Measurements from ENCODE around the gene FAM174B.
A peak's percentile ranks its signal among the peaks of the same experiment; 100 is the strongest.

Gene FAM174B

DNA sequence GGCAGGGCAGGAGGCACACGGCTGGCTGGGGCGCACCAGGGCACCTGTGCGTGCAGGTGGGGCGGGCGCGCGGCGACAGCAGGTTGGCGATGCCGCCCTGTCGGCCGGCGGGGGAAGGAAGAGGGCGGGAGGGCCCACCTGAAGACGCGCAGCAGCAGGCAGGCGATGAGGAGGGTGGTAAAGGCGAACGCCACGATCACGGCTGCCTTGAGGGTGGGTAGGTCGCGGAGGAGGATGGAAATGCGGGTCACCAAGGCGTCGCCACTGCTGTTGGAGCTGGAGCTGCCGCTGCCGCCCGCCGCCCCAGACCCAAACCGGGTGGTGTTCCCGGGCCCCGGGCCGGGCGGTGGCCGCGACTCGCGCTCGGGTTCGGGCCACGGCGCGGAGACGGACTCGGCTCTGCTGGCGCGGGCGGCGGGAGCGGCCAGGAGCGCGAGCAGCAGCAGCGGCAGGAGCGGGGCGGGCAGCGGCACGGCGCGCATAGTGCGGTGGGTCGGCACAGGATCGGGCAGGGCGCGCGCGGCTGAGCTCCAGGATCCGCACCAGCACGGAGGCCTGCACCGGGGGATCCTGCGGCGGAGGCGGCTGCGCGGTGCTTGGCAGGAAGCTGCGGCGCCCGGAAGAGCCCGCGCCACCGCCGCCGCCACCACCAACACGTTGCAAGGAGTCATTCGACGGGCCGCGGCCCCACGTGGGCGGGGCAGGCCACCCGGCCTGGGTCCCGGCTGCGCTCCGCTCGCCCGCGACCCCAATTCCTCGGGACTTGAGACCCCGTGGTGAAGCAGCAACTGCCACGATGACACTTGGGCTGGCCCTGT lies at the start of gene FAM174B:
FAM174B (minus strand) TSS at position 598 of the 818 bp plus-strand sequence.
- DNase-seq: peak; percentile 25 to 66

DNA sequence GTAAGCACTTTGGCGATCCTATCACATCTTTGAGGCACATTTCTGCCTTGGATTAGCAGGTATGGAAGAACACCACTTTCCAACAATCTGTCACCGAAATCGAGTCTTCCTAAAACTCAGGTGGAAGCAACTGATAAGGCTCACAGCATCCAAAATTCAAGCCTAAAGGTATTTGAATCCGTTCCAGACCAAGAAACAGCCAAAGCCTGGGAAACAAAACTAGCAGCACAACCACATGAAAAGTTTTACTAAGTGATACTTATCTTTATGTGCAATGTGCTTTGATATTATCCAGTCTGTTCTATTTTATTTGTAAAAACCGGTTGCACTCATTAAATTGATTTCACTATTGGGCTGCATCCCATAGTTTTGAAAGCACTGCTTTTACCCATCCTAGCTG lies 40.5 kb upstream of the FAM174B start:
- DNase-seq: no peak

DNA sequence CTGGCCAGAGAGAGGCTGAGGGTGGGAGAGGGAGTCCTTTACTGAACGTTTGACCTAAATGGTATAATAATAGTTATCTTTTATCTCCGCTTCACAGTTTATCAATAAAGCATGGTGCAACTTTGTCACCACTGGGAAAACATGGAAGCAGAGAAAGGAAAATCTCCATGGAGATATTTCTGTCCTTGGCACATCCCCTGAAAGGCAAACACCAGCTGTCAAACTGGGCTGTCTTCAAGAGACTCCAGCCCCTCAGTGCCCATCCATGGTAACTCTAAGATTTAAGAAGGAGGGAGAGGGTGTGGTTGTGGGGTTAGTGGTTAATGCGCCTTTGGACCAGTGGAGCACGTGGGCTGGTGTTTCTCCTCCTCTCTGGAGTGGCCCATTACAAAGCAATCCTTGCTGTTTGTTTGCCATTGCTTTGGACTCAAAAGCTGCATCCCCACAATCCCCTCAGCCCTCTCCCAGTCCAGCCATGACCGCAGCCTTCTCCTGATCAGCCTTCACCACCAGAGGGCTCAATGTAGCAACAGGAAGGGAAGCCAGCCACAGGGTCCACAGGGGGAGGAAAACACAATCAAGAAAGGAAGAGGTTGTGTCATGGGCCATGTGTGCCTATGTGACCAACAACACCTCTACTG lies 38.2 kb upstream of the FAM174B start:
- DNase-seq: no peak

DNA sequence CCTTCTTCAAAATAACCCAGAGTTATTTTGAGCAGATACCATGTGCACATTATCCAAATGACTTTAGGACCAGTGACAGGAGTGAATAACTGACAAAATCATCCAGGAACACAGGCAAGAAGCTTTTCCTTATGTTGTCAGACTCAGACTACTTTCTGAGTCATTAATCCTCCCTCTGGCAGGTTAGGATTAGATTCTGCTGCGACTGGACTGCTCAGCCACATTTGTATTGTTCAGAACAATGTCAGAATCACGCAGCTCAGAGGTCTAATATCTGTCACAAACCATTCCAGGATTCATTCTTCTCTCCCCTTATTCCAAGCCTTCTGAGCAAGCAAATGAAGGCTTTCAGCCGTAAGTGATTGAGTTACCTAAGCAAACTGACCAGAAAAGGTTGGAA lies 34.8 kb upstream of the FAM174B start:
- DNase-seq: no peak

DNA sequence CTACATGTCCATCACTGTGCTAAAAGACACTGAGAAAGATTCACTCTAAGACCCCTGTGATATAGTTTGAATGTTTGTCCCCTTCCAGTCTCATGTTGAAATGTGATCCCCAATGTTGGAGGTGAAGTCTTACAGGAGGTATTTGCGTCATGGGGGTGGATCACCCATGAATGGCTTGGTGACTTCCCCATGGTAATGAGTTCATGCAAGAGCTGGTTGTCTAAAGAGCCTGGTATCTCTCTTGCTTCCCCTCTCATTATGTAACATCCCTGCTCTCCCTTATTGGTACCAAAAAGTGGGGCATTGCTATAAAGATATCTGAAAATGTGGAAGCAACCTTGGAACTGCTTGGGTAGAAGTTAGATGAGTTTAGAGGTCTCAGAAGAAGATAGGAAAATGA lies 32.2 kb upstream of the FAM174B start:
- no peak for DNase-seq

DNA sequence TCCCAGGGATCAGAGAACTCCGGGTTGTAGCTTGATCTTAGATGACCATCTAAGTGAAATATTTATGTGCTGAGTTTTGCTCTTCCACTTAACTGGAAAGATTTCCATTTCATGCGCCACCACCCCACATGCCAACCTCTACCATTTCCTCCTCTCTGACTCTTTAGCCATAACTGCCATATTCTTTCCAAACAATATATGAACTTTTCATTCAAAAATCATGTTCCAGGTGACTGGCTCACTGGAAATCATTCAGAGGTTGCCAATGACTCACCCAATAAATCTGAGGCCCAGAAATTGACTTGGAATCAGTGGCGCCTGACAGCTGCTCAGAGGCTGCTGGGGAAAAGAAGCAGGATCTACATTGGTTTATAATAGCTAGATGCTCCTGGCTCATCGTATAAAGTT lies 31.6 kb upstream of the FAM174B start:
- no peak for DNase-seq

DNA sequence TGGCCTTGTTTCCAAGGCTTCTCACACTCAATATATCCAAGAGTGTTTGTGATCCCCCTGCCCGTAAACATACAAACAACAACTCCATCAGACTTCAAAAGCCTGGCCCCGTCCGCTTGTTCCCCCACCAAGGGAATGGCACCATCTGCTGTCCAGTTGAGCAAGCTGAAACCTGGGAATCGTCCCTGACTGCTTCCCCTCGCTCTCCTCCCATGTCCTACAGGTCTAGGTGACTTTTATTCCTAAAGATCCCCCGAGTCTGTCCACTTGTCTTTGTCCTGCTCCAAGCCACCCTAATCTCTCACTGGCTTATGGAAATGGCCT lies 27.9 kb upstream of the FAM174B start:
- no peak for DNase-seq

DNA sequence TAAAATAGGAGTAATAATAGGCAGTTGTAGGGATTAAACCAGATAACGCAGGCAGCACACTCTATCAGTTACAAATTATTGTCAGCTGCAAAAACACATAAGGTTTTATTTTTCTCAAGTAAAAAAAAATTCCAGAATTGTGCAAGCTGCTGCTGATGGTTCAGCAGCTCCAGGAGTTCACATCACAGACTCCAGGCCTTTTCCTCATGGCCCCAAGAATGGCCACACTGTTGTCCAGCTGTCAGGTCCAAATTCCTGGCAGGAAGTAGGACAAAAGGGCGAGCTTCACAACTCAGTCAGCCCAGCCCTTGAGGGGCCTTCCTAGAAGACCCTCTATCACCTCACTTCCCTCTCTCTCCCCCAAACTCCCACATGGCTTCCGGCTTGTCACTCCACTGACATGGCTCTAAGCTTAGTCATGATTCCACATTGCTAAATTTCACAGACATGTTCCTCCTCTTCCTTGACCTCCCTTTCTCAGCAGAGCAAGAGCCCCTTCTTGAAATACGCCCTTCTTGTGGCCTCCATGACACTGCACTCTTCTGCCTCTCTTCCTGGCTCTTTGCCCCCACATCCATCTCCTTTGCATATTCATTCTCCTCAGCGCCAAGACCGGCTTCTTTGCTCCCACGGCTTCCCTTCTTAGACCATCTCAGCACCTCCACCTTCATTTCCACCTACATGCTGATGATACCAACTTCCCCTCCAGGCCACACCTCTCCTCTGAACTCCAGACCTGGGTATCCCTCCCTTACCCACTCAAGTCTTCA lies 27.4 kb upstream of the FAM174B start:
- no peak for DNase-seq

DNA sequence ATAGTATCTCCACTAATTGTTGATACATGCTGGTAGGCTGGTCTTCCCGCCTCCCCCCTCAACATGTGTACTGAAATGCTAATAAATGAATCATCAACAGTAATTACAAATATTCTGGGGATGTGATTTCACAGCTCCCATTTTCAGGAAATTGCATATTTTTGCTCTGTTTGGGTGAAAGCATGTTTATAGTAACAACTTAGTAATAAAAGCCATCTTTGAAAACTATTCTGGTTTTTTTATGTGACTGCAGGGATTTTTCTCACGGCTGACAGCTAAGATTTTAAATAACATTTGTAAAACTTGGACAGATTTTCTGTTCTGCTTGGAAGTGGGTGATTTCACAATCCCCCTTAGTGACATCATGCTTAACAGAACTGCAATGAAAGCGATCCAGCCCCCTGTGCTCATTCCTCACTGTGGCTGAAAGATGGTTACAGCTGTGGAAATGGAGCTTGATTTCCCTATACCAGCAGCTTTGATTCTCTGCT lies 25.6 kb upstream of the FAM174B start:
- no peak for DNase-seq

DNA sequence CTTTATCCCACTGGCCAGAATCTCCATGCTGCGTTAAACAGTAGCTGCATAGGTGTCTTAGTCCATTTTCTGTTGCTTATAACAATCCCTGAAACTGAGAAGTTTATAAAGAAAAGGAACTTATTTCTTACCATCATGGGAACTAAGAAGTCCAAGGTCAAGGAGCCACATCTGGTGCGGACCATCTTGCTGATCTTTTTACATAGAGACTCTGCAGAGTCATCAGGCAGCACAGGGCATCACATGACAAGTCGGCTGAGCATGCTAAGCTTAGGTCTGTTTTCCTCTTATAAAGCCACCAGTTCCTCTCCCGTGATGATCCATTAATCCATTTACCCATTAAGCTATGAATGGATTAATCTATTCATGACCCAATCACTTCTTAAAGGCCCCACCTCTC lies 22.4 kb upstream of the FAM174B start:
- no peak for DNase-seq

DNA sequence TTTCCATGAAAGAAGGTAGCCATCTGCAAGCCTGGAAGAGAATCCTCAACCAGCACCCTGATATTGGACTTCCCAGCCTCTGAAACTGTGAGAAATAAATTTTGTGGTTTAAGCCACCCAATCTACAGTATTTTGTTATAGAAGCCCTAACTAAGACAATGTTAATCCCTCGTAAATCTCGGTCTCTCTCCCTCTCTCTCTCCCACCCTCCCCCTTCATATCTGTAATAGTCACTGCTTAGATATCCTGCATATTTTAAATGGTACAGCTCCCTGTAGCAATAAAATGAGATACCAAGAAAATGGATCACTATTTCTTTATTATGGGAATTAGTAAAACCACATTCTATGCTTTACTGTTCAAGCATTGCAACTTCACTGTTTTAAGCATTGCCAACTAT lies 21.0 kb upstream of the FAM174B start:
- no peak for DNase-seq

DNA sequence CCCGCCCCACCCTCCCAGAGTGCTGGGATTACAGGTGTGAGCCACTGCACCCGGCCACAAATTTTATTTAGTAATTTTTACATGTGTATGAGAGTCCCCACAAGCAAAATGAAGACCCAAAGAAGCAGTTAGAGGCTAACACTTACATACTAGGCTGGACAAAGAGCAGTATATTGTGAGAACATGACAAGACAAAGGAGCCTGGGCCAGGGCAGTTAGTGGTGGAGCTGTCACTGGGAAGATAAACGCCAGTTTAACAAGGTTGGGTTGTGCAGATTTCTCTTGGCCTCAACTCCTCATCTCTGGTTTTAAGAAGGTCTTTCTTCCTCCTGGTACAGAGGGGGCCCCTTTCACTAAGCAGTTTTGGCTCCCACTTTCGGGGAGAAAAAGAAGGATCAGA lies 19.9 kb upstream of the FAM174B start:
- DNase-seq: no peak

DNA sequence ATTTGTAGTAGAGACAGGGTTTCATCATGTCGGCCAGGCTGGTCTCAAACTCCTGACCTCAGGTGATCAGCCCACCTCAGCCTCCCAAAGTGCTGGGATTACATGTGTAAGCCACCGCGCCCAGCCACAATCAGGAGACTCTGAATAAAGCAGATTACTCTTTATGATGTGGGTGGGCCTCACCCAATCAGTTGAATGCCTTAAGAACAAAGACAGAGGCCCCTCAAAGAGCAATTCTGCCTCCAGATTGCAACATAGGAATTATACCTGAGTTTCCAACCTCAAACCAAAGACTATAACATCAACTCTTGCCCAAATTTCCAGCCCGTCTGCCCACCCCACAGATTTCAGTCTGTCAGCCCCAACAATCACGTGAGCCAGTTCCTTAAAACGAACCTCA lies 18.8 kb upstream of the FAM174B start:
- DNase-seq: no peak

DNA sequence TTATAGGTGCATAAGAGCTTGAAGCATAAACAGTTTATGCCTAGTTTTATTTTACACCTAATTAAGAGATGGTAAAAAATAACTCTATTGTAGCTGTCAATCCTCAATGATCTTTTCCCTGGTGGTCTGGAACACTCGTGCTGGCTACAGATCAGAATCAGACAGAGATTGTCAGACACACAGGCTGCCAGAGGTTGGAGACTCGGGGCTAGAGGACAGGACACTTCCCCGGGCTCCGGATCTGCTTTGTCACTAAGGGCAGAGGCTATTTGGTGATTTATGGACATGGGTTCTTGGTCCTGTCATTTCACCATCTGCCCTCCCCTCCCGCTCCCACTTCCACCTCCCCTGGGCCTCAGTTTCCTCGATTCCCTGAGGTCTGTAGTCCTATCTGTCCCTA lies 16.5 kb upstream of the FAM174B start:
- no peak for DNase-seq

DNA sequence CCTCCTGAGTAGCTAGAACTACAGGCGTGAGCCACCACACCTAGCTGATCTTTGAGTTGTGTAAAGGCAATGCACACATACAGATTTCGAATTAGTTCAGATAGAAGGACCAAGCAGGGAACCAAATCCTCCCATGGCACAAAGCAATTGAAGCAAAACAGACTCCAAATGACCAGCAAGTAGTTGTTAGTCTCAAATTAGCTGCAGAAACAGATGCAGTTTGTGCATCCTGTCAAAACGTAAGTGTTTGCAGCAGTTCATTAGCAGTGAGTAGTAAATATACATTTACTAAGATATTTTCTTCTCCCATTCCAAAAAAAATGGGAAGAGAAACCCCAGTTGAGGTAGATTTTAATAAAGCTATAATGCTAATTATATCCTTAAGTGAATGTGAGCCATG lies 15.8 kb upstream of the FAM174B start:
- DNase-seq: no peak

DNA sequence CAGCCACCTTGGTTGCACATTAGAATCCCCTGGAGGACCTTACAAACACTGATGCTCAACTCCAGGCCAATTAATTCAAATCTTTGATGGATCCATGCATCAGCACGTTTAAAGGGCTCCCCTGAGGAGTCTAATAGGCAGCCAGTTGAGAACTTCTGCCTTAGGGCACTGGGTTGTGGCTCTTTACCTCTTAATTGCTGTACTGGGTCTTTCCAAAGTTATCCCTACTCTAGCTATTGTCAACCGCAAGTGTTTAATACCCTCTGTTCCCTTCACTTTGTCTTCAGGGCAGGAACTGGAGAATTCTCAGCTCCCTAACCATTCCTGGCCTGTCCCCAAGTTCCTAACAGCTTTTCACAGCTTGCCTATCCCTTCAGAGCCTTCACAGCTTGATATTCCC lies 15.0 kb upstream of the FAM174B start:
- DNase-seq: no peak

DNA sequence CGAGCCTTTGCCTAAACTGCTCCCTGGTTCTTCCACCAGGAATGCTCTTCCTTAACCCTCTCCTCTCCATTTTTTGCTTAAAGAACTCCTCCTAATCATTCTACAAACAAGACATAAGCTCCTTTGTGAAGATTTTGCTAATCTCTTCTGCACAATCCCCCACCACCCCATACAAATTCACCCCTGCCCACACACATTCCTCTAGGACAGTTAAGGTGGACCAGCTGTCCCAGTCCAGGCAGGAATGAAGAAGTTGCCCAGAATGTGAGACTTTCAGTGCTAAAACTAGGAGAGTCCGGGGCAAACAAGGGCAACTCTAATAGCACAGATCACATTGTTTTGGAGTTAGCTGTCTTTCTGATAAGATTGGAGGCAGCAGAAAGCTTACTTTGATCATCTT lies 13.9 kb upstream of the FAM174B start:
- DNase-seq: no peak

DNA sequence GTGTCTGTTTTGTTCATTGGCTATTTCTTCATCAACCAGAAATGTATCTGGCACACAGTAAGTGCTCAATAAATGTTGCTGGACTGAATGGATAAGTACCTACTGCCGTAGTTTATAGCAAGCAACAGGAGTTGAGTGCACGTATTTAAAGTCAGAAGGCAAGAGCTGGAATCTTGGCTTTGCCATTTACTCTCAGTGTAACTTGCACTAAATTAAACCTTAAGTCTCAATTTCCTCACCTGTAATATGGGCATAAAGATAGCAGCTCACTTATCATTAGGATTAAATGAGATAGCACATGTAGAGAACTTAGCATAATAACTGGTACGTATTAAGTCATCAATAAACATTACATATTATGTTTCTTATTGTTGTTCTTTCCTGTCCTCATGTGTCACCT lies 13.0 kb upstream of the FAM174B start:
- no peak for DNase-seq

DNA sequence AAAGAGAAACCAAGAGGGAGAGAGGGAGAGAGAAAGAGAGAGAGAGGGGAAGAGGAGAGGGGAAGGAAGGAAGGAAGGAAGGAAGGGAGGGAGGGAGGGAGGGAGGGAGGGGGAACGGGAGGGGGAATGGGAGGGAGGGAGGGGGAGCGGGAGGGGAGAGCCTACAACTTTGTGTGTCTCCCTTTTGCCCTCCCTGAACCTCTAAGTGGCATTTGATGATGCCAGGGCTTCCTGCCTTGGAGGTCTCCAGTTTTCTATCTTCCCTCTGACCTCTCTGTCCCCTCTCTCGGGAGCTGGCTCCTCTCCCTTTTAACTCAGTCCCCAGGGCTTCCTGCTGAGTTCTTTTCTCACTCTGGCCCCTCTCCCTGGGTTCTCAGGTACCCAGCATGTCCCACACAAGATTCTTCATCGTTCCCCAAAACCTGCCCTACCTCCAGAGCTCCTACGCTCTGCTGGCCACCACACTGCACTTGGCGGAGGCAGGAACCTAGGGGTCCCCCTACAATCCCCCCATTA lies 12.5 kb upstream of the FAM174B start:
- DNase-seq: no peak

DNA sequence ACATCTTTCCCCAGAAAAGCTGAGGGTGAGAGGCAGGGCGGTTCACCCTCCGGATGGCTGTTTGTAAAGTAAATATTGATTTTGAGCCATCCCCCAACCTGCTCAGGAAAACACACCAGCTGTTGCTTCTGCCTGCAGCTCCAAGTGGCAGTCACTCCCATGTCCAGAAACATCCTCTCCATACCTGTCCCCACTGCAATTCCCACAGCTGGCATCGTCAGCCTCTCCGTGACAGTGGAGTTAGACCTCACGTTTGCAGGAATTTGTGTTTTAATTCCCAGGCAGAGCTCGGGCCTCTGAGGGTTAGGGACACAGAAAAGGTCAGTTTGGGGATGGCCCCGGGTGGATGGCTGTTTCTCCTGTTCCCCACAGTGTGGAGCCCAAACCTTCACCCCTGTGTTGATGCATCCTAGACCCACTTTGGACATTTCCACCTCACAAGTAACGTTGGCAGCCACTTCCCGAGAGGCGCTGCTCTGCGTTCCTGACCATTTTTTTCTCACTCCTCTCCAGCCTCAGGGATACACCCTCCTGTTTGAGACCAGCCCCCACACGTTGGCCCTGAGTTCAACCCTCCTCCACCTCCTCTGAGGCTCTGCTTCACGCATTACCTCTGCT lies 11.8 kb upstream of the FAM174B start:
- no peak for DNase-seq

DNA sequence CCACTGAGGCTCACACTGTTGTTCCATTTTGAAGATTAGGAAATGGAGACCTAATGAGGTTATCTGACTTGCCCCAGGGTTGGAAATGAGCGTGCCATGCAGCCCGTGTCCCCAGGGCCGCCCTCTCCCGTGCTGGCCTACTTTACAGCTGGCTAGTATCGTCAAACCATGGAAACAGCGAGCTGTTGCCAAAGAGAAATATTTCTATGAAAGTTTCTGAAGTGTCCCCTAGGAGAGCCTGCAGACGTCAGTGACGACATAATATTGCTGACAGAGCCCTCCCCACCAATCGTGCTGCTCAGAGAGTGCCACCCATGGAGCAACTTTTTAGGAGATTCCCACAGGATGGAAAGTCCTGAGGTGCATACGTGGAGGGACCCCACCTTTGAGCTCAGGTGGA lies 11.2 kb upstream of the FAM174B start:
- DNase-seq: no peak

DNA sequence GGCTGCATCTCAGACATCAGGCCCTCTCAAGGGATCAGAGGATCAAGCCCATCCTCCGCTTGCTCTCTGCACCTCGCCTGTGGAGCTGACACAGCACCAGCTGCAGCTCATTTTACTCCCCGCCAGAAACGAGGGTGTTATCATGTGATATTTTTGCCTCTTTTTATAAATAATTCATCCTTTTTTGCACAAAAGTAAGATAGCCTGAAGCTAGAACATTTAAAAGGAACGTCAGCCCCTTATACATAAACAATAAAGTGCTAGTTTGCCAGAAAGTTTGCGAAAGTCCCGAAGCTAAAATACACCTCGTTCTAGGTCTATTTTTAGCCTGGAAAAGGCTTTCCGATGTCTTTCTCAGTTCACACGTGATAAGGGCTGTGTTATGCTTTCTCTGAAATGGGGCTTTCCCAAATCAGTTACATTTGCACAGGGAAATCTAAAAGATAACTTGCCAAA lies 9.6 kb upstream of the FAM174B start:
- DNase-seq: no peak

All from stimulated activated CD4-positive, alpha-beta T cell treated with anti-CD3 and anti-CD28 coated beads, Interleukin-2, amount 100 ng/mL, for 24 hours (primary cell).